ENCODE measurements around the gene CCR3.
A peak's percentile ranks its signal among the peaks of the same experiment; 100 is the strongest.

The CCR3 gene

DNA sequence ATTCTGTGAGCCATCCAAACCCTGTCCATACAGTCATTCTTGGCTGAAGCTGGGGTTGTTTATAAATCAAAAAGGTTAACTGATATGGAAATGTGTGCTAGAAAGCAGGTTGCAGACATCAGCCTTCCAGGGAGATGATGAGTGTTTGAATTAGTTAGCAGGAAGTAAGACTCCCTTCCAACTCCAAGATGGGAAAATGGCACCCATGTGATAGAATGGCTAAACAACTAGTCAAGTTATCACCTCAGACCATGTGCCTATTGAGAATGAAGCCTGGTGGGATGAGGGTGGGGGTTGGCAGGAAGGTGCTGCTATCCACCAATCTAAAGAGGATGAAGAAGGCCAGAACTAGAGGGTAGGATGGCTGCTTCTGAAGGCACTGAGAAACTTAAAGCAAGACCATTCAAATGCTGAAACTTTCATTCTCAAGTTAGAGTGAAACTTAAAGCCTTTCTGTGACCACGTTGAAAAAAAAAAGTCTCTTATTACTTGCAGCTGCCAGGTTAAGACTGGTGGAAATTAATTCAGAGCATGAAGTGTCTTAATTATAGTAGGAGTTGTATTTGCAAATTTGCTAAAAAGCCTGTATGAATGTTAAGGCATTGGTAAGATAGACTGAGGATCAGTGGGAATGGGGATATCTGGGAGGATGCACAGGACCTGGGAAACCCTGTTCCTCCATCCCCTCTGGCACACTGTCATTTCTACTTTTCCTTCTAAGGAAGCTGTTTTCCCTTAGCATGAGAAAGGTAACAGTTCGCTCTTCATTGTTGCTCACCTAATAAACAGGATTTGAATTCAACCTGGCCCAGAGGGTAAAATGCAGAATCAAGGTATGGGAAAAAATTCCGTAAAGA is 36.8 kb downstream of the CCR3 start:
- H3K4me3 ChIP-seq (ENCODE audit: low read length): no peak overlapping the region
- TF ChIP-seq, protein P1, sequence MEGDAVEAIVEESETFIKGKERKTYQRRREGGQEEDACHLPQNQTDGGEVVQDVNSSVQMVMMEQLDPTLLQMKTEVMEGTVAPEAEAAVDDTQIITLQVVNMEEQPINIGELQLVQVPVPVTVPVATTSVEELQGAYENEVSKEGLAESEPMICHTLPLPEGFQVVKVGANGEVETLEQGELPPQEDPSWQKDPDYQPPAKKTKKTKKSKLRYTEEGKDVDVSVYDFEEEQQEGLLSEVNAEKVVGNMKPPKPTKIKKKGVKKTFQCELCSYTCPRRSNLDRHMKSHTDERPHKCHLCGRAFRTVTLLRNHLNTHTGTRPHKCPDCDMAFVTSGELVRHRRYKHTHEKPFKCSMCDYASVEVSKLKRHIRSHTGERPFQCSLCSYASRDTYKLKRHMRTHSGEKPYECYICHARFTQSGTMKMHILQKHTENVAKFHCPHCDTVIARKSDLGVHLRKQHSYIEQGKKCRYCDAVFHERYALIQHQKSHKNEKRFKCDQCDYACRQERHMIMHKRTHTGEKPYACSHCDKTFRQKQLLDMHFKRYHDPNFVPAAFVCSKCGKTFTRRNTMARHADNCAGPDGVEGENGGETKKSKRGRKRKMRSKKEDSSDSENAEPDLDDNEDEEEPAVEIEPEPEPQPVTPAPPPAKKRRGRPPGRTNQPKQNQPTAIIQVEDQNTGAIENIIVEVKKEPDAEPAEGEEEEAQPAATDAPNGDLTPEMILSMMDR (IDR thresholded peaks at IDR 0.05; ENCODE audit: insufficient read depth, low read depth, low read length, missing control alignments): no peak
- DNase-seq (ENCODE audit: low read depth): no peak

DNA sequence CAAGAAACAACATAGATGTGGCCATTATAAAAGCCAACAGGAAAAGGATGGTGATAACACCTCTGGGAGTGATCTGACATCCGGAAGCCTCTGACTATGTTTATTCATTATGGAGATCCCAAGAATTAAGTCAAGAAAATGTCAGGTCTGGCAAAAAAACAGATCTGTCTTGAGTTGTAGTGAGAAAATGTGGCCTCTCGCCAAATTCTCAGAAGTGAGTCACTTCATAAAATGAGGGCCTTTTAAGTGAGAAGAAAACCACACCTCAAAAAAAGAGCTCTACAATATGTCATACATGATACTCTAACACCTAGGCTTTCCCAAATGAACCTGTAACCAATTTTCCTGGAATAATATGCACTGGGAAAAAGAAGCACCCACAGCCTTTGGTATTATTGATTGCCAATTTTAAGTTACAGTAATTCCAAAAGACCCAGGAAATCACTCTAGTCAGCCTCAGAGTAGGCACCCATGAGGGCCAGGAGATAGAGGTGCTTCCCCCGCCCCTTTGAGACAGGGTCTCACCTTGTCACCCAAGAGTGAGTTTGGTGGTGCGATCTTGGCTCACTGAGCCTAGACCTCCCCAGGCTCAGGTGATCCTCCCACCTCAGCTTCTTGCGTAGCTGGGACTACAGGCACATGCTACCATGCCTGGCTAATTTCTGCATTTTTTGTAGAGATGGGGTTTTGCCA is 38.0 kb downstream of the CCR3 start:
- TF ChIP-seq, protein P1 (IDR thresholded peaks at IDR 0.05; ENCODE audit: insufficient read depth, low read depth, low read length, missing control alignments): no peak
- H3K4me3 ChIP-seq (ENCODE audit: low read length): no peak overlapping the region
- DNase-seq (ENCODE audit: low read depth): peak; percentile 82

GRCh38 chr3:46281551-46281950 is 39.3 kb downstream of the CCR3 start:
- H3K4me3 ChIP-seq (ENCODE audit: low read length): no peak overlapping the region
- TF ChIP-seq, protein P1 (IDR thresholded peaks at IDR 0.05; ENCODE audit: insufficient read depth, low read depth, low read length, missing control alignments): no peak
- DNase-seq (ENCODE audit: low read depth): peak; percentile 40

DNA sequence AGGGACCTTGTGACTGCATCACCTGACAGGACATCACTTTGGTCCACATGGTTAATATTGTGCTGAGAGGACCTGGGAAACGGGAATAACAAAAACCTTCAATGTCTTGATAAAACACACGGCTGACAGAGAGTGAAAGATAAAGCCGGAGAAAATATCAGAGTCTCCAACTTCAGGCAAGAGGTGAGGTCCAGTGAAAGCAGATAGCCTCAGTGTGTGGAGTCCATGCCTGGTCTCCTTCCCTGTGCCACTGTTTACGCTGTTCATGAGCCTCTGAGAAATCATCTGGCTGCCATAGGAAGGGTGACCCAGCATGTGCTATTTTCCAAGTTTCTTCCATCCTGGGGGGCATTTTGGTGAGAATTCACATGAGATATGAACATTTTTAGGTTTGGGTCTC is 39.8 kb downstream of the CCR3 start:
- no peak overlapping the region for H3K4me3 ChIP-seq (ENCODE audit: low read length)
- TF ChIP-seq, protein P1 (IDR thresholded peaks at IDR 0.05; ENCODE audit: insufficient read depth, low read depth, low read length, missing control alignments): no peak
- DNase-seq (ENCODE audit: low read depth): no peak

GRCh38 chr3:46282696-46283095 is 40.4 kb downstream of the CCR3 start:
- no peak for DNase-seq (ENCODE audit: low read depth)
- no peak overlapping the region for H3K4me3 ChIP-seq (ENCODE audit: low read length)
- TF ChIP-seq, protein P1 (IDR thresholded peaks at IDR 0.05; ENCODE audit: insufficient read depth, low read depth, low read length, missing control alignments): no peak

DNA sequence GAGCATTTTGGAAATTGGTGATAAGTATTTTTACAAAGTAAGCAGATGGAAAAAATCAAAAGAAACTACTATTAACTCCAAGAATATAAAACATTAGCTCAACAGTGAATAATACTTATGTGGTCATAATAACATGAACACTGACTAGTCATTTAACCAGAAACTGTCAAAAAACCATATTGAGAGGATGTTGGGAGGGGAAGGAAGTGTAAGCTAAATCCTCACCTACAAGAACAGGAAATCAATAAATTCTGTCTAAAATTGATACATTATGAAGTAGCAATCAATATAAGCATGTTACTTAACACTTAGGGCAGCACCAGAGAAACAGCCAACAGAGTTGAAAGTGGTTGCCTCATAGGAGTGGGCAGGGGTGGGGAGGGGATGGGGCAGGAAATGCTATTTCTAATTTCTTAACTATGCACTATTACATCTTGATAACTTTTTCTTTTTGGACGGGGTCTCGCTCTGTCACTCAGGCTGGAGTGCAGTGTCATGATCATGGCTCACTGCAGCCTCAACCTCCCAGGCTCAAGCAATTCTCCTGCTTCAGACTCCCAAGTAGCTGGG is 41.7 kb downstream of the CCR3 start:
- no peak for DNase-seq (ENCODE audit: low read depth)
- no peak overlapping the region for H3K4me3 ChIP-seq (ENCODE audit: low read length)

More for the DNA sequence above, 41.7 kb downstream of the CCR3 start:
- TF ChIP-seq, protein P1 (IDR thresholded peaks at IDR 0.05; ENCODE audit: insufficient read depth, low read depth, low read length, missing control alignments): no peak

Measured in epithelial cell of esophagus (primary cell).